Skeletal muscle cell (primary cell): Measurements from ENCODE around the gene ALAS2.
"Not testable (repeated sequence)": the region's sequence is repeated elsewhere in the genome, so short reads cannot be mapped to it uniquely, and the experiment has no call there.

Experiments
- DNase-seq: peaks from one replicate; pipeline ENCODE4 v3.0.0-alpha.2; 2010; ENCODE audit warnings: low read depth
- H3K4me3 ChIP-seq: 2 replicates; pipeline ENCODE4 v1.5.1; 2011; ENCODE audit warnings: low read depth, mild to moderate bottlenecking, control low read depth, low read length, moderate library complexity

Gene ALAS2

DNA sequence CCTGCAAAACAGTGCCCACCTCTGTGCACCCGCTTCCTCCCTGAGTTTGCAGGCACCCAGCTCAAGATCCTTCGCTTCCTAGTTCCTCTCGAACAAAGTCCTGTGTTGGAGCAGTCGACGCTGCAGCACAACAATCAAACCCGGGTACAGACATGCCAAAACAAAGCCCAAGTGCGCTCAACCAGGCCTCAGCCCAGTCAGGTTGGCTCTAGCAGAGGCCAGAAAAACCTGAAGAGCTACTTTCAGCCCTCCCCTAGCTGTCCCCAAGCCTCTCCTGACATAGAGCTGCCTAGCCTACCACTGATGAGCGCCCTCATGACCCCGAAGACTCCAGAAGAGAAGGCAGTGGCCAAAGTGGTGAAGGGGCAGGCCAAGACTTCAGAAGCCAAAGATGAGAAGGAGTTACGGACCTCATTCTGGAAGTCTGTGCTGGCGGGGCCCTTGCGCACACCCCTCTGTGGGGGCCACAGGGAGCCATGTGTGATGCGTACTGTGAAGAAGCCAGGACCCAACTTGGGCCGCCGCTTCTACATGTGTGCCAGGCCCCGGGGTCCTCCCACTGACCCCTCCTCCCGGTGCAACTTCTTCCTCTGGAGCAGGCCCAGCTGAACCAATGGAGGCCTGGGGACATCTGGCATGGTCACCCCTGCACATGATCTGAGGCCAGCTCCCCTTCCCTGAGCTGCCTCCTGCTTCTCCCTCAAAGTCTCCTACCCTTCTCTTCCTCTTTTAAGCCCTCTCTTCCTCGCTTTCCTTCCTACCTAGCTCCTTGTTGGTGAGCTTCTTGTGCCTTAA is 23.8 kb downstream of the ALAS2 start:
- DNase-seq = no peak
- H3K4me3 ChIP-seq = no peak overlapping the region

DNA sequence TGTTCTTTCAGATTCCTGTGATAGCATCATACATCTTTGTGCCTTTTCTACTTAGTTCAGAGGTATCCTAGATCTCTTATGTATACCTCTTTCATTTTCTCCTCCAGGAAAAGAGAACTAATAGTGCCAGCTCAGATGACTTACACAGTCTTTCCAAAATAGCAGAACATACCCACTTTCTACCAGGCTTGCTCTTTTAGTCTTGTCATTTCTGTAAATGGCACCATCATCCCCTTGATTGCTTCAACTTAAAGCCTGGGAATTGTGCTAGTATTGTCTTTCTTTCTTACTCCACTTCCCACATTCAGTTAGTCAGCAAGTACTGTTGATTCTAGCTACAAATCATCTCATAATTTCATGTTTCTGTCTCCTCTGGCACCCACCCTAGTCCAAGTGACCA is 25.5 kb downstream of the ALAS2 start:
- no peak for DNase-seq
- H3K4me3 ChIP-seq = no peak overlapping the region

DNA sequence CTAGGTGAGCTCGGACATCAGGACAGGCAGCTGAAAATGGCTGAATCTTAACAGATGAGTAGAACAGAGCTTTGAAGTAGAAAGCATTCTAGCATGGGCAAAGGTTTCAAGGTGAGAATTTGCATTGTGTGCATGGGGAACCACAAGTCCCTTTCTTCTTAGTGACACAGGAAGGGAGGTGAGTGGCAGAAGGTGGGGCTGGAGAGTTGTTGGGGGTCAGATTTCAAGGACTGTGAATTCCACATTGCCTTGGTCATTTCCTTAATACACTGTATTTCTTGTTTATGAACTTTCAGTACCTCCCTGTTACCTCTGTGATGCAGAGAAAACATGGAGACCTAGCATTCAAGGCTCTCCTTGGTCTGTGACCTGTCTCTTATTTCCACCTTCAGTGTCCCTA is 26.5 kb downstream of the ALAS2 start:
- no peak for DNase-seq
- no peak overlapping the region for H3K4me3 ChIP-seq

DNA sequence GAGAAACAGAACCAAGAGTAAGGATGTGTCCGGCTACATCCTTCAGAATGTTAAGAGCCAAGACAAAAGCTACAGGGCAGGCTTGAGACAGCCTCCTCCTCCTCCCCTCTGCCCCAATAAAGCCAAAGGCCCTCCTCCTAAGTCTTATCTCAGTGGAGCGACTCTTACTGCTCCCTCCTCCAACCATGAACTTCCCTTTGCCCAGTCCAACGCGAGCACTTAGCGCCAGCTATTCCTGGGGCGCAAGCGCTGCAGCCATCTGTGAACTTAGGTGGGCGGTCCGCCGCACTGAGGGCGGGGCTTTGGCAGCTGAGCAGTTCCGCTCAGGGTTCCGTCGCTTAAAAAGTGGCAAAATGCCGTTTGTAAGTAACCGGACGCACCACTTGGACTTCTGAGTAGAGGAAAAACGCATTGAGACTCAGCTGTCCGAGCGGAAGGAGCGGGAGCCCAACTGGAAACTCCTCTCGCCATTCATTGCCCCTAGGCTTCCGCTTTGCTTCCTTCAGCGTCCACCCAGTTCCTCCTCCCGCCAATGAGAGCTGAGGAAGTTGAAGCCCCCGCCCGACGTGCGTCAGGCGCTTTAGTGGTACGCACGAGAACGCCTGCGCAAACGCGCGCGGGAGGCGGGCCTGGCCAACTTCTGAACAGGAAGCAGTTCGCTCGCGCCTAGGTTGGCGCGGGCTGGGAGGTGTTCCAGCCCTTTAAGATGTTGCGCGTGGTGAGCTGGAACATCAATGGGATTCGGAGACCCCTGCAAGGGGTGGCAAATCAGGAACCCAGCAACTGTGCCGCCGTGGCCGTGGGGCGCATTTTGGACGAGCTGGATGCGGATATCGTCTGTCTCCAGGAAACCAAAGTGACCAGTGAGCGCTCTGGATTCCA is 30.8 kb downstream of the ALAS2 start, which contains the start of gene APEX2:
Gene APEX2, plus strand, starts transcription at position 647 of the 882 bp plus-strand sequence. Its CDS starts 60 bp downstream, at position 707.
- DNase-seq = peak; percentile 78
- H3K4me3 ChIP-seq = peak within 1 kb of the TSS; percentile 72

DNA sequence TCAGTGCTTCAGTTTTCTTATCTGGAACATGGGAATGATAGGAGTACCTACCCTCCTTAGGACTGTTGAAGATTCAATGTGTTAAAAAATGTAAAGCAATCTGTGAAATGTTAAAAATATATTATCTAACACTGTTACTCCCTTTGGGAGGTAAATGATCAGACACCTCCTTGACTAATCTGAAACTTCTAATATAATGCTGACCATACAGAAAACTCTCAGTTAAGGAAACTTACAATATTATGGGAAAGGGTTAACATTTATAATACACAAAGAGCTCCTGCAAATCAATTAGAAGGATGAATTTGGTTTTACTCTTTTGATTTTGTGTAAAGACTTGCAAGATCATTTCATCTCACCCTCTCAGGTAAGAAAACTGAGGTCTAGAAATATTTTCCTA is 35.2 kb downstream of the ALAS2 start:
- DNase-seq = no peak
- H3K4me3 ChIP-seq = no peak overlapping the region

DNA sequence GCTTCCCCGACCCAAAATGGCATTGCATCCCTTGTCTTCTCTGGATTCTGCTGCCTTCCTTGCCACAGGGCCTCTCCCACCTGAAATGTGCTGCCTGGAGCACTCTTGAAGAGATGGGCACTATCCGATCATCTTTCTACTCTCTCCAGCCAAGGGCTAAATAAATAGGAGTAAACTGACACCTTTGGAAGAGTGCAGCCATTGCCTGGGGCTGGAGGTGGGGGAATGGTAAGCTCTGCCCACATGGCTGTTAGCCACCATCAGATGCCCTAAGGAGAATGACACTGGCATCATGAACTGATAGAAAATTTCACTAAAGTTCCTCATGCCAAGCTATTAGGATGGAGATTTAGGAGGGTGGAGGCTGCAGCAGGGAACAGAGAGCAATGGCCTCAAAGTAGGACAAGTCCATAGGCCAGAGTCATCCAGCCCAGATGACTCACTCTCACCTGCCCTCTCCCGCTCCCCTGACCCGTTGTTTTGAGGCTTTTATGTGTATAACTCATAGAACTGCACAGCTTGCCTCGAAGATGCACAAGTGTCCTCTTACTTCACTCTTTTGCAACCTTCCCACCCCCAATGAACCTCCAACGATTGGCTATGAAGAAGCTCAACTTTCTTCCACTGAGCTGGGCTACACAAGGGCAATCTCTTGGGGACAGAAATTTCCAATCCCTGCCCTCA is 36.0 kb downstream of the ALAS2 start:
- no peak overlapping the region for H3K4me3 ChIP-seq
- DNase-seq = no peak

DNA sequence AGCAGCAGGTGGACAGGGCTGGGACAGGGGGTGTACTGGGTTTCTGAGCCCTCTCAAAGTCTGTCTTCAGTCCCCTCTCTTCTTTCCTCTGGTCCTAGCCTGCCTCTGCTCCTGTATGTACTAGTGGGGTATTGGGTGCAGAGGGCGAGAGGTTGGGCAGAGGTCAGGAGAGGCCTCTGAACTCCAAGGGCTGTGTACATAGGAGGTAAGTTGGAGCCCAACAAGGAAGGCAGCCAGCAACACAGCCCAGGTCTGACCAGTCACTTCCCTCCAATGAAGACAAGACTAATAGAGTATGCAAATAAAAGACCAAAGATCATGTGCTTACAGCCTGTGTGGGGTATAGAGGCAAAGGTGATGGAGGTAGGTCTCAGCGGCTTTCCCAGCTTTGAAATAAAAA is 36.7 kb downstream of the ALAS2 start, which contains the start of gene PFKFB1:
Gene PFKFB1, minus strand, starts transcription at position 90 of the 400 bp plus-strand sequence. CDS start 181 bp downstream, outside the sequence.
- DNase-seq = no peak

DNA sequence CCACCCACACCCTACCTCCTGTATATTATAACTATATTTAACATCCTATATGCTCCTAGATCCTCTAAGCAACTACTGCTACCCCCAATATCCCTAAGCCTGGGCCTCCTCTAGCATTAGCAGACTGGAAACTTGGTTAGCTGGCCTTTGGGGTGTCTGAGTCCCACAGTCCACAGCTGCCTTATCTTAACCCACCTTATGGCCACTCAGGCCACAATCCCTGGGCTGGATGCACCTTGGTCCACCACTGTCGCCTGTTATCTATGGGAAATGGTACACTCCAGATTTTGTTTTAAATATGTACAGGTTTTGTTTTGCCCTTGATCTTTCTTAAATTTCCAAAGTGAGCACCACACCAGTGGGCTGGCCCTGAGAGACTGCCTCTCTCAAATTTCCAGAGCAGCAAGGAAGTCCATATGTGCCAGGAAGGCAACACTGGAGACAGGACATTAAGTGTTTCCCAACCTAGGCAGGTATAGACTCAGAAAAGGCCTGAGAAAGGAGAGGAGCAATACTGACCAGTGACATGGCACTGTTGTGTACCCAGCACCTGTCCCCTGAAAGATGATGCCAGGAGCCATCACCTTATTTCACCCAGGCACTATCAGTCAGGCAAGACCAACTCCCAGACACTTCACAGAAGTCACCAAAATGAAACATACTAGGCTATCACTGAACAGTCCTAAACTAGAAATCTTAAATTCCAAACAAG is 37.7 kb downstream of the ALAS2 start:
- DNase-seq = no peak
- no peak overlapping the region for H3K4me3 ChIP-seq

More for the DNA sequence above, 36.7 kb downstream of the ALAS2 start, which contains the start of gene PFKFB1:
- H3K4me3 ChIP-seq = no peak within 1 kb of the TSS

DNA sequence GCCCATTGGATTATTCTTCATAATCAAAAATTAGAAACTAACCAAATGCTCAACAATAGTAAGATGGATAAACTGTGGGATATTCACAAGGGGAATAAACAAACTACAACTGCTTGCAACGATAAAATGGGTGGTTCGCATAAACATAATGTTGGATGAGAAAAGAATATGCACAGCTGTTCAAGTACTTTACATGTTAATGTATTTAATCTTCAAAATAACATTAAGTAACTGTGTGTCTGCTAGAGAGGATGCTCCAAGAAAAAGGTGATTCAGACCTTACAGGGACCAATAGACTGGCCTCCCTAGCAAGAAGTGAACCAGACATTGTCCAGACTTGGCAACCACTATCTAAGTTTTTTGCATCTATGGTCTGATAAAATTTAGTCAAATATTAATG is 39.1 kb downstream of the ALAS2 start:
- H3K4me3 ChIP-seq = no peak overlapping the region
- no peak for DNase-seq

DNA sequence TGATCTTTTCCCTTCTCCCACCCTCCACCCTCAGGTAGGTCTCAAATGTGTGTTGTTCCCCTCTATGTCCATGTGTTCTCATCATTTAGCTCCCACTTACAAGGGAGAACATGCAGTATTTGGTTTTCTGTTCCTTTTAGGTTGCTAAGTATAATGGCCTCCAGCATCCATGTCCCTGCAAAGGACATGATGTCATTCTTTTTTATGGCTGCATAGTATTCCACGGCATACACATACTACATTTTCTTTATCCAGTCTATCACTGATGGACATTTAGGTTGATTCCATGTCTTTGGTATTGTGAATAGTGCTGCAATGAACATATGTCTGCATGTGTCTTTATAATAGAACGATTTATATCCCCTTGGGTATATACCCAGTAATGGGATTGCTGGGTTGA is 47.5 kb downstream of the ALAS2 start:
- not testable (repeated sequence) for DNase-seq, H3K4me3 ChIP-seq

DNA sequence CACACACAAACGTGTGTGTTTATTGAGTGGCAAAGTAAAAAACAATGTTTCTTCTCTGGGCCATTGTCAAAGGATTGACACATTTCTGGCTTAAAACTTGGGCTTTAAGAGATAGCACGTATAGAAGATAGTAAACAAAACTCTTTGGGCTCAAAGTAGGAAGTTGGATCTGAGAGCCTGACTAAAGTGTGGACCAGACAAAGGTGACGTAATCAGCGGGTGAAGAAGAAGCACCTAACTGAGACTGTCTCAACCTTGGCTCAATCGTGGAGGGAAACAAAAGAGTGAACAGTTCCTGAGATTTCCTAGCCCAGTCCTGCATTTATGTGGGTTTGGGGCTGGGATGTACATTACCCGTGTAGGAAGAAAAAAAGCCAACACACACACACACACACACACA is 50.4 kb downstream of the ALAS2 start:
- DNase-seq = no peak
- H3K4me3 ChIP-seq = no peak overlapping the region

DNA sequence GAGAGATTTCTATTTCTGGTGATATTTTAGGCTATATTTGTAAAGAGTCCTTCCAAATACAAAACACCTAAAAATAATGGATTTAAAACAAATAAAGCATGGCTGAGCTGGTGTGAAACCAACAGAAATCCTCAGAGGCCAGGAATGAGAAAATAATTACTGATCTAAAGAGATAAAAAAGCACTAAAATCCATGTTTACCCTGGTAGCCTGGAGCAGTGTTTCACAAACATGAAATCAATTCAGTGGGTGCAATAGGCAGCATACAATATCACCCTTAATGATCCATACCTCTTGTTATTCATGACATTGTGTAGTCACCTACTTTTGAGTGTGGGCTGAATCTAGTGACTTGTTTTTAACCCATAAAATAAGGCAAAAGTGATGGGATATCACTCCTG is 51.3 kb downstream of the ALAS2 start:
- no peak for DNase-seq
- H3K4me3 ChIP-seq = no peak overlapping the region

DNA sequence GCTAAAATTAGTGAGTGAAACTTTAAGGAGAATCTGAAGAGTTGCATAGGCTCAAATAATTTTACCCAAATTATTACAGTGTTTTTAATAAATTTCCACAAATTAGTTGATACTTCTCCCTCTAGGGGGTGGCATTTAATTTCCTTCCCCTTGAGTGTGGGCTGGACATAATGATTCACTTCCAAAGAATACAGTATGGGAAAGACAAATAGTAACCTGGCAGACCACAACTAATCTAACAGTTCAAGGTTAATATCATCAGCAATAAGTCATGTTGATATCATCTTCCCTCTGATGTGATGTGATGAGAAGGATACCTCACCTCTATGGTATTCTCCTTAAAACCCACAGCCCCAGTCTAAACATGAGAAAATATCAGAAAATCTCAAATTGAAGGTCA is 52.3 kb downstream of the ALAS2 start:
- DNase-seq = no peak
- H3K4me3 ChIP-seq = no peak overlapping the region

DNA sequence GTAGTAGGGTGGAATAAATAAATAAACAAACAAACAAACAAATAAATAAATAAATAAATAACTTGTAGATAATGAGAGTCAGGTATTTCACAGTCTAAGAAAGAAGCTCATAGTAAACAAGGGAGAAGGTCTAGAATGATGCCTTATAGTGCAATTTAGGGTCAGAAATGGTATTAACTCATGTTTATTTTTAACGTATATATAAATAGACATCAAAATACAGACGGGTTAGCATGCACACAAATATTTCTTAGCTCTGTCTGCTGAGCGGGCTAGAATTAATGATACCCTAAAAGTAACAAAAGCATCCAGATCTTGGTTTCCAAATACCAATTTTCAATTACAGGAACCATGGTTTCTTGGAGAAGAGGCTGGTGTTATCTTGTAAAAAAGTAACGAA is 53.4 kb downstream of the ALAS2 start:
- no peak for DNase-seq
- H3K4me3 ChIP-seq = no peak overlapping the region

DNA sequence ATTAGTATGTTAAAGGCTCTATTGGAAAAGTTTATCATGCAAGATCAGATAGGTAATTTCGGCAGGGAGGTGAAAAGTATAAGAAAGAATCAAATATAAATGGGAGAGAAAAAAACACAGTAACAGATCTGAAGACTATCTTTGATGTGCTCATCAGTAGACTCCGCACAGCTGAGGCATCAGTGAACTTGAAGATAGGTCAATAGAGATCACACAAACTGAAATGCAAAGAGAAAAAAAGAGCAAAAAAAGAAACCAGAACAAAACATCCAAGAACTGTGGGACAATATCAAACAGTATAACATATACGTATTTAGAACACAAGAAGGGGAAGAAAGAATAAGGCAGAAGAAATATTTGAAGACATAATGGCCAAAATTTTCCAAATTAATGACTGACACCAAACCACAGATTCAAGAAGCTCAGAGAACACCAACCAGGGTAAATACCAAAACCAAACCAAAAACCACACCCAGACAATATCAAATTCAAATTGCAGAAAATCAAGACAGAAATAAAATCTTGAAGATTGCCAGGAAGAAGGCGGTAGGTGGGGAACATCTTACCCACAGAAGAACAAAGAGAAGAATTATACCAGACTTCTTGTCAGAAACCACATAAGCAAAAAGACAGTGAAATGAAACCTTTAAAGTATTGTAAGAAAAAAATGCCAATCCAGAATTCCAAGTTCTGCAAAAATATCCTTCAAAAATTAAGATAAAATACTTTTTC is 65.8 kb downstream of the ALAS2 start:
- no peak overlapping the region for H3K4me3 ChIP-seq
- no peak for DNase-seq

DNA sequence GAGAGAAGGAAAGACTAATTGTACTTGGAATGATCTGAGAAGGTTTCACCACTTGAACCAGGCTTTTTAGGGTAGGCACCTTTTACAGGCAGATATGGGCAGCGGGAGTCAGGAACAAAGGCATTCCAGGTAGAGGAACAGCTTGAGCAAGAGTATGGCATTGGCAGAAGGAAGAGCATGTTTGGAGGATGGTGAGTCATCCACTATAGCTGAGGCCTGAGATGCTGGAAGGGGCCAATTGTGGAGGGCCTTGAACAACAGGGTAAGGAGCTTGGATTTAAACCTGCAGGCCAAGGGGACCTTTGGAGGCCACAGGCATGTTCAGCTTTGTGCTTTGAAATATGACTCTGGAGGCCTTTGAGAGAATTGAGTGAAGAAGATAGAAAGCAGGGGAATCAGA is 69.0 kb downstream of the ALAS2 start:
- DNase-seq = no peak
- H3K4me3 ChIP-seq = no peak overlapping the region
